SK-N-SH treated with all-trans-retinoic acid at 6 μM for 48 hours (cell line): ENCODE data around the gene PARD3.

Experiments
- ATAC-seq: fragments of 200-7000 bp; cut with Tn5 transposase; 3 replicates; pipeline ENCODE4 v1.9.1; 2020; ENCODE audit warnings: mild to moderate bottlenecking, moderate library complexity
- ARNTL ChIP-seq: fragments of 450-650 bp; formaldehyde crosslinking; IDR thresholded peaks from 2 replicates; pipeline ENCODE4 v1.5.0; 2020; ENCODE audit warnings: low read depth, mild to moderate bottlenecking, moderate library complexity, borderline replicate concordance
- BACH2 ChIP-seq: fragments of 250-450 bp; sonication (Bioruptor Pico); IDR thresholded peaks from 2 replicates; pipeline ENCODE4 v1.9.0; 2021; ENCODE audit warnings: mild to moderate bottlenecking, borderline replicate concordance
- CREB5 ChIP-seq: fragments of 250-450 bp; sonication (Bioruptor Pico); IDR thresholded peaks from 2 replicates; pipeline ENCODE4 v1.5.1; 2020; ENCODE audit warnings: low read depth, mild to moderate bottlenecking, moderate library complexity
- CSDC2 ChIP-seq: fragments of 250-450 bp; sonication (Bioruptor Pico); IDR thresholded peaks from 2 replicates; pipeline ENCODE4 v1.5.0; 2020; ENCODE audit warnings: mild to moderate bottlenecking, moderate library complexity
- CSRNP3 ChIP-seq: fragments of 250-450 bp; sonication (Bioruptor Pico); IDR thresholded peaks from 2 replicates; pipeline ENCODE4 v1.5.1; 2021; ENCODE audit warnings: mild to moderate bottlenecking, moderate library complexity
- ESRRG ChIP-seq: fragments of 250-450 bp; sonication (Bioruptor Pico); IDR thresholded peaks from 2 replicates; pipeline ENCODE4 v1.6.1; 2021; ENCODE audit warnings: mild to moderate bottlenecking
- GLIS3 ChIP-seq: fragments of 250-450 bp; sonication (Bioruptor Pico); IDR thresholded peaks from 2 replicates; pipeline ENCODE4 v1.5.0; 2020; ENCODE audit warnings: mild to moderate bottlenecking, moderate library complexity
- ISL1 ChIP-seq: fragments of 250-450 bp; sonication (Bioruptor Pico); IDR thresholded peaks from 2 replicates; pipeline ENCODE4 v2.1.2; 2022; ENCODE audit warnings: mild to moderate bottlenecking, moderate library complexity
- OSR1 ChIP-seq: fragments of 250-450 bp; sonication (Bioruptor Pico); IDR thresholded peaks from 2 replicates; pipeline ENCODE4 v1.8.0; 2022; ENCODE audit warnings: moderate library complexity, mild to moderate bottlenecking, inconsistent platforms
- PPARA ChIP-seq: fragments of 250-450 bp; sonication (Bioruptor Pico); IDR thresholded peaks from 2 replicates; pipeline ENCODE4 v1.5.0; 2020; ENCODE audit warnings: mild to moderate bottlenecking, borderline replicate concordance
- SNAI2 ChIP-seq: fragments of 250-450 bp; sonication (Bioruptor Pico); IDR thresholded peaks from 2 replicates; pipeline ENCODE4 v1.5.0; 2020; ENCODE audit warnings: mild to moderate bottlenecking, moderate library complexity
- TCF4 ChIP-seq: fragments of 250-450 bp; sonication (Bioruptor Pico); IDR thresholded peaks from 2 replicates; pipeline ENCODE4 v1.8.0; 2021; ENCODE audit warnings: mild to moderate bottlenecking, moderate library complexity, borderline replicate concordance
- TOX ChIP-seq: fragments of 250-450 bp; sonication (Bioruptor Pico); IDR thresholded peaks from 2 replicates; pipeline ENCODE4 v1.8.0; 2021; ENCODE audit warnings: mild to moderate bottlenecking, moderate library complexity, borderline replicate concordance
- ZC3H10 ChIP-seq: fragments of 250-450 bp; sonication (Bioruptor Pico); IDR thresholded peaks from 2 replicates; pipeline ENCODE4 v1.5.1; 2021; ENCODE audit warnings: mild to moderate bottlenecking, moderate library complexity
- ZFP3 ChIP-seq: fragments of 250-450 bp; sonication (Bioruptor Pico); IDR thresholded peaks from 2 replicates; pipeline ENCODE4 v1.5.0; 2020; ENCODE audit warnings: mild to moderate bottlenecking, moderate library complexity
- ZFP30 ChIP-seq: fragments of 450-650 bp; formaldehyde crosslinking; IDR thresholded peaks from 2 replicates; pipeline ENCODE4 v1.5.0; 2022; ENCODE audit warnings: mild to moderate bottlenecking, moderate library complexity
- ZNF8 ChIP-seq: fragments of 450-650 bp; formaldehyde crosslinking; IDR thresholded peaks from 2 replicates; pipeline ENCODE4 v1.5.0; 2020; ENCODE audit warnings: mild to moderate bottlenecking, moderate library complexity
- TF ChIP-seq, protein P1 (sequence below): fragments of 250-450 bp; sonication (Bioruptor Pico); IDR thresholded peaks from 2 replicates; pipeline ENCODE4 v1.8.0; 2021; ENCODE audit warnings: low read depth, mild to moderate bottlenecking, moderate library complexity, borderline replicate concordance
- TF ChIP-seq, protein P2 (sequence below): fragments of 250-450 bp; sonication (Bioruptor Pico); IDR thresholded peaks from 2 replicates; pipeline ENCODE4 v1.8.0; 2020; ENCODE audit warnings: mild to moderate bottlenecking, moderate library complexity, borderline replicate concordance
- TF ChIP-seq, protein P3 (sequence below): fragments of 250-450 bp; sonication (Bioruptor Pico); IDR thresholded peaks from 2 replicates; pipeline ENCODE4 v1.5.0; 2020; ENCODE audit warnings: mild to moderate bottlenecking, moderate library complexity

Gene PARD3

GRCh38 chr10:34088208-34088794, 726.8 kb downstream of the PARD3 start (continued):
- TF ChIP-seq CSRNP3 (CRISPR knock-in tag), result no peak
- TF ChIP-seq SNAI2, result no peak
- no peak for TF ChIP-seq ARNTL
- TF ChIP-seq, protein P1, sequence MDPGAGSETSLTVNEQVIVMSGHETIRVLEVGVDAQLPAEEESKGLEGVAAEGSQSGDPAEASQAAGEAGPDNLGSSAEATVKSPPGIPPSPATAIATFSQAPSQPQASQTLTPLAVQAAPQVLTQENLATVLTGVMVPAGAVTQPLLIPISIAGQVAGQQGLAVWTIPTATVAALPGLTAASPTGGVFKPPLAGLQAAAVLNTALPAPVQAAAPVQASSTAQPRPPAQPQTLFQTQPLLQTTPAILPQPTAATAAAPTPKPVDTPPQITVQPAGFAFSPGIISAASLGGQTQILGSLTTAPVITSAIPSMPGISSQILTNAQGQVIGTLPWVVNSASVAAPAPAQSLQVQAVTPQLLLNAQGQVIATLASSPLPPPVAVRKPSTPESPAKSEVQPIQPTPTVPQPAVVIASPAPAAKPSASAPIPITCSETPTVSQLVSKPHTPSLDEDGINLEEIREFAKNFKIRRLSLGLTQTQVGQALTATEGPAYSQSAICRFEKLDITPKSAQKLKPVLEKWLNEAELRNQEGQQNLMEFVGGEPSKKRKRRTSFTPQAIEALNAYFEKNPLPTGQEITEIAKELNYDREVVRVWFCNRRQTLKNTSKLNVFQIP, result no peak

GRCh38 chr10:34087095-34087418, 728.0 kb downstream of the PARD3 start:
- TF ChIP-seq CSDC2 (CRISPR knock-in tag), result no peak
- no peak for TF ChIP-seq TCF4 (CRISPR knock-in tag)
- no peak for TF ChIP-seq OSR1 (CRISPR knock-in tag)
- ATAC-seq, result no peak

GRCh38 chr10:34083567-34083966, 731.5 kb downstream of the PARD3 start:
- TF ChIP-seq BACH2 (CRISPR knock-in tag) (no peak), ISL1 (CRISPR knock-in tag) (no peak), CSDC2 (CRISPR knock-in tag) (no peak), TCF4 (CRISPR knock-in tag) (no peak), TOX (CRISPR knock-in tag) (no peak), ZC3H10 (no peak), GLIS3 (CRISPR knock-in tag) (no peak), OSR1 (CRISPR knock-in tag) (no peak), ZNF8 (CRISPR knock-in tag) (no peak), CREB5 (CRISPR knock-in tag) (no peak), SNAI2 (no peak), ESRRG (CRISPR knock-in tag) (no peak), PPARA (no peak), CSRNP3 (CRISPR knock-in tag) (no peak)
- TF ChIP-seq, protein P2, sequence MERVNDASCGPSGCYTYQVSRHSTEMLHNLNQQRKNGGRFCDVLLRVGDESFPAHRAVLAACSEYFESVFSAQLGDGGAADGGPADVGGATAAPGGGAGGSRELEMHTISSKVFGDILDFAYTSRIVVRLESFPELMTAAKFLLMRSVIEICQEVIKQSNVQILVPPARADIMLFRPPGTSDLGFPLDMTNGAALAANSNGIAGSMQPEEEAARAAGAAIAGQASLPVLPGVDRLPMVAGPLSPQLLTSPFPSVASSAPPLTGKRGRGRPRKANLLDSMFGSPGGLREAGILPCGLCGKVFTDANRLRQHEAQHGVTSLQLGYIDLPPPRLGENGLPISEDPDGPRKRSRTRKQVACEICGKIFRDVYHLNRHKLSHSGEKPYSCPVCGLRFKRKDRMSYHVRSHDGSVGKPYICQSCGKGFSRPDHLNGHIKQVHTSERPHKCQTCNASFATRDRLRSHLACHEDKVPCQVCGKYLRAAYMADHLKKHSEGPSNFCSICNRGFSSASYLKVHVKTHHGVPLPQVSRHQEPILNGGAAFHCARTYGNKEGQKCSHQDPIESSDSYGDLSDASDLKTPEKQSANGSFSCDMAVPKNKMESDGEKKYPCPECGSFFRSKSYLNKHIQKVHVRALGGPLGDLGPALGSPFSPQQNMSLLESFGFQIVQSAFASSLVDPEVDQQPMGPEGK (CRISPR knock-in tag), result no peak
- no peak for ATAC-seq

- TF ChIP-seq BACH2 (CRISPR knock-in tag) (no peak), CSRNP3 (CRISPR knock-in tag) (no peak), ZC3H10 (no peak), ISL1 (CRISPR knock-in tag) (no peak)
- ATAC-seq, result no peak
Observed at GRCh38 chr10:34081948-34082347, 733.1 kb downstream of the PARD3 start.

GRCh38 chr10:34081347-34081743, 733.8 kb downstream of the PARD3 start:
- no peak for ATAC-seq
- TF ChIP-seq ZFP30 (CRISPR knock-in tag) (no peak), ISL1 (CRISPR knock-in tag) (no peak), ZFP3 (CRISPR knock-in tag) (no peak), BACH2 (CRISPR knock-in tag) (no peak)
- TF ChIP-seq, protein P3, sequence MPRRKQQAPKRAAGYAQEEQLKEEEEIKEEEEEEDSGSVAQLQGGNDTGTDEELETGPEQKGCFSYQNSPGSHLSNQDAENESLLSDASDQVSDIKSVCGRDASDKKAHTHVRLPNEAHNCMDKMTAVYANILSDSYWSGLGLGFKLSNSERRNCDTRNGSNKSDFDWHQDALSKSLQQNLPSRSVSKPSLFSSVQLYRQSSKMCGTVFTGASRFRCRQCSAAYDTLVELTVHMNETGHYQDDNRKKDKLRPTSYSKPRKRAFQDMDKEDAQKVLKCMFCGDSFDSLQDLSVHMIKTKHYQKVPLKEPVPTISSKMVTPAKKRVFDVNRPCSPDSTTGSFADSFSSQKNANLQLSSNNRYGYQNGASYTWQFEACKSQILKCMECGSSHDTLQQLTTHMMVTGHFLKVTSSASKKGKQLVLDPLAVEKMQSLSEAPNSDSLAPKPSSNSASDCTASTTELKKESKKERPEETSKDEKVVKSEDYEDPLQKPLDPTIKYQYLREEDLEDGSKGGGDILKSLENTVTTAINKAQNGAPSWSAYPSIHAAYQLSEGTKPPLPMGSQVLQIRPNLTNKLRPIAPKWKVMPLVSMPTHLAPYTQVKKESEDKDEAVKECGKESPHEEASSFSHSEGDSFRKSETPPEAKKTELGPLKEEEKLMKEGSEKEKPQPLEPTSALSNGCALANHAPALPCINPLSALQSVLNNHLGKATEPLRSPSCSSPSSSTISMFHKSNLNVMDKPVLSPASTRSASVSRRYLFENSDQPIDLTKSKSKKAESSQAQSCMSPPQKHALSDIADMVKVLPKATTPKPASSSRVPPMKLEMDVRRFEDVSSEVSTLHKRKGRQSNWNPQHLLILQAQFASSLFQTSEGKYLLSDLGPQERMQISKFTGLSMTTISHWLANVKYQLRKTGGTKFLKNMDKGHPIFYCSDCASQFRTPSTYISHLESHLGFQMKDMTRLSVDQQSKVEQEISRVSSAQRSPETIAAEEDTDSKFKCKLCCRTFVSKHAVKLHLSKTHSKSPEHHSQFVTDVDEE (CRISPR knock-in tag), result no peak
